Stimulated activated CD8-positive, alpha-beta memory T cell treated with anti-CD3 and anti-CD28 coated beads, Interleukin-15, amount 100 ng/mL, for 1 hour (primary cell): ENCODE results near the gene CCNJ.

Source experiments
- DNase-seq: peaks from one replicate; pipeline ENCODE4 v3.0.0-alpha.2; 2020; ENCODE audit warnings: low read depth

Gene CCNJ

DNA sequence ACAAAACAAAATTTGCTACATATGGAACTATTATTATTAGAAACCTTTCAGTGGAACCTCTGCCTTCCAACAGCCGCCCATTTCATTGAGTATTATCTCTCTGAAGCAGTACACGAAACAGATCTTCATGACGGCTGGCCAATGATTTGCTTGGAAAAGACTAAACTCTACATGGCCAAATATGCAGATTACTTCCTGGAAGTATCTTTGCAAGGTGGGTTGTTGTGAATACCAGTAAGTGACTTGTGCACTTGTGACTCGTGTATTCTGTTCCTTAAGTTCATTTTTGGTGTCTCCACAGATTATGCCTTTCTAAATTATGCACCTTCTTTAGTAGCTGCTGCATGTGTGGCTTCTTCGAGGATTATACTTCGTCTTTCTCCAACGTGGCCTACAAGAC is 13.4 kb downstream of the CCNJ start:
- no peak for DNase-seq

GRCh38 chr10:96061232-96061631 is 17.8 kb downstream of the CCNJ start:
- no peak for DNase-seq

DNA sequence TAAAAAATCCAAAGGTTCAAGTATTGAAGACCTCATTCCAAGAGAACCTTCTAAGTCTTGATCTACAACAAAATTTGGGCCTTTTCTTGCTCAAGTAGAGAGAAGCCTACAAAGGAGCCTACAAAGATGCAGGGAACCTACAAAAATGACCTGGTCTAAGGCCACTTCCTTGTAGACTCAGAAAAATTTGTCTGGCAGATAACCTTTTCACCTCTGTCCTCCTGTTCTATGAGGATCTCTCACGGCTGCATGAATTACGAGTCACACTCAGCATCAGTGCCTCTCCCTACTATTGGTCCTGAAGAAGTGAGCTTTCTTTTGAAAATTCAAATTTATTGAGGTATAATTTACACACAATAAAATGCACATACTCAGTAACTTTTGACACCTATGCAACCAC is 29.3 kb downstream of the CCNJ start:
- DNase-seq: no peak

DNA sequence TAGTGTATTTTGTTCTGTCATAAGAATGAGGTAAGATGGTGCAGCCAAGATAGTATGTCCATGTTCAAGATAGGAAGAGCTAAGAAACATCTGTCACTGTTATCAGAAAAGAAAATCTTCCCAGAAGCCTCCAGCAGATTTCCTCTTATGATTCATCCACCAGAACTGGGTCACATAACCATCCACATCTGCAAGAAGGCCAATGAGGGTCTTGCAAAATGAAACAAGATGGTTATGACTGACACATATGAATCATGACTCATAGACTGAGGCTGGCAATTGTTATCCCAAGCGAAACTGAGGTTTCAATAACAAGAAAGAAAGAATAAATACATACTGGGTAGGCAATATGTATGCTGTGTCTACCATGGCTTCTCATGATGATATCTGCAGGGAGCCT is 30.3 kb downstream of the CCNJ start:
- no peak for DNase-seq

DNA sequence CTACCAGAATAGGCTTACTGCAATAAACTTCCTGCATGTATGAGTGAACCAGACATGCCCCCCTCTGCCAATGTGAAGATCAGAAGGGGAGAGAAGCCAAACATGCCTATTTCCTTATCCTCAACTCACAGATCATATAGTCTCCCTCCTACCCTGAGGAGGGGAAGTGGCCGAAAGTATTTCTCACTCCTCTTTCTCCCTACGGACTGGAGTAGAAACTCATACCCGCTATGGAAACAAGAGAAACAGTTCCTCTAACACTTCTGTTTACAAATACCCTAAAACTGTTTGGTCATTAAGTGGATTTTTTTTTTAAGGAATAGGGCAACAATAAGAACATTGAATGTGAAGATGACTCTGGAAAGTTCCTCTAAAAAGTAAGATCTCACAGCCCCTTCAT is 31.4 kb downstream of the CCNJ start:
- DNase-seq: no peak

- no peak for DNase-seq
Measured at GRCh38 chr10:96075977-96076376, 32.6 kb downstream of the CCNJ start.

GRCh38 chr10:96077156-96077555 is 33.8 kb downstream of the CCNJ start:
- no peak for DNase-seq

- no peak for DNase-seq
Measured at GRCh38 chr10:96082153-96082552, 38.8 kb downstream of the CCNJ start.

GRCh38 chr10:96082748-96083147 is 39.4 kb downstream of the CCNJ start:
- no peak for DNase-seq

DNA sequence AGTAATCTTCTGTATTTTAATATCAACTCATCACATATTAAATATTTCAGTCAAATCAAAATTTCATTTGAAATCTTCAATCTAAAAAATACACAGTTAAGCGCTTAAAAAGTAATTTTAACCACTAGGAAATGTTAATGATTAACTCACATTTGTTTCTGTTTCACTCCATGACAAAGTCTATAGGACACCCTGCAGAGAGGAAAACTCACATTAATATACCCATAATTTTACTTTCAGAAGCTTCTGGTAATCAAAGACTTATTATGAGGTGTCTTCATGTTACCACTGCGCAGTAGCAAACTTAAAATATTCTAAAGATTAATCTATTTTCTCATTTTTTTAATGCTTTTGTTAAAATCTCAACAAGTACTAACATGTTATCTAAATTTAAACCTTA is 45.7 kb downstream of the CCNJ start:
- DNase-seq: no peak

DNA sequence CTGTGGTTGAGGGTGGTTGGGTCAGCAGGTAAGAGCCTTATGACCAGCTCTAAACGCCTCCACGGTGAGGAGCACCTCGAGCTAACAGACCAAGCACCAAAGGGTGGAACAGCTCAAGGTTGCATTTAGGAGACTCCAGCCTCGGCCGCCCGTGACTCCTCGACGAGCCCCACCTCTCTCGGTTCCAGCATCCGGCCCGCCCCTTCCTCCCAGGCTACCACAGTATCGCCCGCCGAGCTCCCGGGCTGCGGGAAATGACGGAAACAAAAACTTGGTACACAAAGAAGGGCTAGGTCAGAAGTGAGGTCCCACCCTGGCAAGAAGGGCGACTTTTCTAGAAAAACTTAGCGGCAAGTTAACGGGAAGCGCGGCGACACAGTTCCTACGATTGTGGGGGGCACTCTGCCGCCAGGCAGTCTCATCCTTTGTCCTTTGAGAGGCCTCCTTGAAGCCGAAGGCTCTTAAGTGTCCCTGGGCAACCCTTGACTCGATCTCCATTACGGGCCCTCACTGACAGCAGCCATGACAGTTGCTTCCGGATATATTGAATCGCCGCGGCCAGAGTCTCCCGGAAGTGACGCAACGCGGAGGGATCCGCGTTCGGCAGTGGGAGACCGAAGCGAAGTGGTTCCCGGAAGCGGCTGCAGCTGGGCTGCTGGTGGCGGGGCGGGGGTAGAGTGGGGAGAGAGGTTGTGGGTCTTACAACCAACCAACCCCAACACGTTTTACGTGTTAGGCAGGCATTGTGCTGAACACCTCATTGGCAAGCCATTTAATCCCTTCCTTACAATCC is 46.5 kb downstream of the CCNJ start:
- peak; percentile 84 for DNase-seq

DNA sequence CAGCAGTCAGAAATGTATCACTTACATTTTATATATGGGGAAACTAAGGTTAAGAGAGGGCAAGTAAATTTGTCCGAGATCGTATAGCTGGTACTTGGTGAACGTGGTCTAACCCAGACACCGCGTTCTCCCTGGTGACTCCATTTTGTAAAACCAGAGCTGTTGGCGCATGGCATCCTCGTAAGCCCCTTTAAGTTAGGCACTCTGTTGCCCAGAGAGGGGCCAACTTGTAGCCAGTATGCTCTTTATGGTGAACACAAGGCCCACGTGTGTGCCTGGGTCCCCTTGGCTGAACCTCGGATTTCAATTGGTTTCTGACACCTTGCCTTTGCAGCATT is 47.0 kb downstream of the CCNJ start:
- no peak for DNase-seq

- DNase-seq: no peak
Measured at GRCh38 chr10:96092999-96093767, 49.8 kb downstream of the CCNJ start.

- DNase-seq: no peak
Measured at GRCh38 chr10:96093948-96094347, 50.6 kb downstream of the CCNJ start.

DNA sequence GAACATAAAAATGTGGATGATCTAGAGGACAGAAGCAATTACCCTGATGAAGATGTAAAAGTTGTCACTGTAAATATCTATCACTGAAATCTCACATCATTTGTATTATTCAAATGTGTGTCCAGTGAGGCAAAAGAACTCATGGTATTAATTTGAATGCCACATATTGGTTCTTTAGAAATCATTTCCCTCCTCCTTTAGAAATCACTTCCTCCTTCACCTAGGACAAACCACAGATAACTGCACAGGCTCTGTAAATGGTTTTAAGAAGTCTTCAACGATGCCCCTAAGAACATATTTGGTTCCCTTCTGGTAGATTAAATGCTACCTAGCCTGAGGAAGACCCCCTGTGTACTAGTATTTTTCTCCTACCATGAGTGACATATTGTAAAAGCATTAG is 53.6 kb downstream of the CCNJ start:
- no peak for DNase-seq

DNA sequence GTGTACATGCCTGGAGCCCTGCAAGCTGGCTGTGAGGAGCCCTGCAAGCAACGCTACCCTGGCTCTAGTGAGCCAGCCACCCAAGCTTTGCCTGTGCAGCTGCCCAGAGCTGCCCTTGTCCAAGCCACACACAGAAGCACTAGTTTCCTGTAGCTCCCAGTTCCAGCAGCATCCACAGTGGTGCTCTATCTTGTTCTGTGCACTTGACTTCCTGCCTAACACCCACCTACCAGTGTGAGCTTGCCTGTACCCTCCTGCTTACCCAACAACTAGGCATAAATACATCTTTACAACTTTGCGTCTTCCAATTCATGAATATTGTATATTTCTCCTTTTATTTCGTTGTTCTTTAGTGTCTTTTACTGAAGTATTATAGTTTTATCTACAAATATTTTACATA is 54.5 kb downstream of the CCNJ start:
- no peak for DNase-seq

DNA sequence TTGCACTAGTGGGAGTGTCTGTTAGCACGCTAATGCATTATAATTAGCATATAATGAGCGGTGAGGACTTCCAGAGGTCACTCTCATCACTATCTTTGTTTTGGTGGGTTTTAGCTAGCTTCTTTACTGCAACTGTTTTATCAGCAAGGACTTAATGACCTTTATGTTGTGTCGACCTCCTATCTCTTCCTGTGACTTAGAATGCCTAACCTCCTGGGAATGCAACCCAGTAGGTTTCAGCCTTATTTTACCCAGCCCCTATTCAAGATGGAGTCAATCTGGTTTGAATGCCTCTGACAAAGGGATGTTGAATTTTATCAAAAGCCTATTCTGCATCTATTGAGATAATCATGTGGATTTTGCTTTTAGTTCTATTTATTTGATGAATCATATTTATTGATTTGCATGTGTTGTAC is 64.2 kb downstream of the CCNJ start:
- DNase-seq: no peak
